HG03139 (cell line): Measurements from ENCODE around the gene ZMIZ1.
"Not testable (repeated sequence)": the region's sequence is repeated elsewhere in the genome, so short reads cannot be mapped to it uniquely, and the experiment has no call there.

Experiments
- ATAC-seq: cut with Tn5 transposase; IDR thresholded peaks from one replicate; pipeline ENCODE4 v1.9.1; 2021; ENCODE audit not compliant: unreplicated experiment

The ZMIZ1 gene

DNA sequence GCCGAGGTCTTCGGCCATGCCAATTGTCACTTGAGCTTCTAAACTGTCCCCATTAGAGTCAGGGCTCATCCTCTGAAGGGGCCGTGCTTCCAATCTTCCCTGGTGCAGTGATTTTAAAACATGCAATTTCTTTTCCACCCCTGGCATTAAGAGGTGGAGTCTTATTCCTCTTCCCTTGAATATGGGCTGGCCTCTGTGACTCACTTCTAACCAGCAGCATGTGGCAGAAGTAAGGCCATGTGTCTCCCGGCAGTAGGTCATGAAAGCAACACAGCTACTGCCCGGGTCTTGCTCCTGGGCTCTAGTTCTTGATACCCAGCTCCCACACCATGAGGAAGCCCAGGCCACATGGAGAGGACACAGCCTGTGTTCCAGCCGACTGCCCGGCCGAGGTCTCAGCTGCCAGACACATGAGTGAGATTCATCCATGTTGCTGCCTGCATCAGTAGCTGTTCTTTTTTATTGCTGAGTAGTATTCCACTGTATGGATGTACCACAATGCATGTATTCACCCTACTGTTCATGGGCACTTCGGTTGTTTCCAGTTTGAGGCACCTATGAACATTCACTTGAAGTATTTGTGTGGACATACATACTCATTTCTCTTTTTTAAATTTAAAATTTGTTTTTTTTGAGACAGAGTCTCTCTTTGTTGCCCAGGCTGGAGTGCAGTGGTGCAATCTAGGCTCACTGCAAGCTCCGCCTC lies 264.0 kb downstream of the ZMIZ1 start:
- ATAC-seq = not testable (repeated sequence)

DNA sequence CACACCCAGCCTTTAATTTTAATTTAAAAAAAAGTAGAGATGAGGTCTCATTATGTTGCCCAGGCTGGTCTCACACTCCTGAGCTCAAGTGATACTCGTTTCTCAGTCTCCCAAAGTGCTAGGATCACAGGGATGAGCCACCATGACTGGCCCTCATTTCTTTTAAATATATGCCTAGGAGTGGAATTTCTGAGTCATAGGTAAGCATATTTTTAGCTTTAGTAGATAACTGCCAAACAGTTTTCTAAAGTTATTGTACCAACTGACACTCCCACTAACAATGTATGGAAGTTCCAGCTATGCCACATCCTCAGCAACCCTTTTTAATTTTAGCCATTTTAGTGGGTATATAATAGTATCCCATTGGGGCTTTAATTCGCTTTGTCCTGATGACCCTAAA lies 264.7 kb downstream of the ZMIZ1 start:
- no peak for ATAC-seq

DNA sequence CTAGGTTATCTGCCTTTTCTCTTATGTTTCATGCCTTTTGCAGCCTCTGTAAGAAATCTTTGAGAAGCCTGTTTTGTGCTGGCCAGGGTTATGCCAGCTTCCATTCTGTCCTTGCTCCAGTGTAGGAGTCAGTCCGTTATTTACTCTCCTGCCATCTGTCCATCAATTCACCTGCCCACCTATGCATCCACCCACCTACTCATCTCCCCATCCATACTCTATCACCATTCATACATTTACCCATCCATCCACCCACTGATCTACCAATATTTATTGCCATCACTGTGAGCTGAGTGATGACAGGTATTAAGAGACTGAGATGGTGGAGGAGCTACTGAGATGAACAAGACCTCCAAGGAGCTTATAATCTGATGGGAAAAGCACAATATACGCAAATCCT lies 265.8 kb downstream of the ZMIZ1 start:
- no peak for ATAC-seq

DNA sequence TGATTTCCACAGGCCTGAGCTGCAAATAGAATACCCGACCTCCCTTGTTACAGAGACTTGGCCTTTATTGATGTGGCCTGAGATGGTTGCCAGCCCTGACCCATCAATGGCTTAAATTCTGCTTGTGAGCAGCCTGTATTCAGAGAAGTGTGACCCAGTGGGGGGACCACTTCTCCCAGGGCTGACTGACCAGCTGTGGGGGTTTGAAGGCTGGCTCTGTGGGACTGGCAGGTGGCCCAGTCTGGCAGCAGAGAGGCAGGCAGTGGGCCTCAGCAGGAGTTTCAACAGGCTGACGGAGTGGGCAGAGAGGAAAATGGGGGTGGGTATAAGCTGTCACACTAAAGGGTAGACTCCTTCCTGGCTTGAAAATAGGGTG lies 266.3 kb downstream of the ZMIZ1 start:
- ATAC-seq = no peak

DNA sequence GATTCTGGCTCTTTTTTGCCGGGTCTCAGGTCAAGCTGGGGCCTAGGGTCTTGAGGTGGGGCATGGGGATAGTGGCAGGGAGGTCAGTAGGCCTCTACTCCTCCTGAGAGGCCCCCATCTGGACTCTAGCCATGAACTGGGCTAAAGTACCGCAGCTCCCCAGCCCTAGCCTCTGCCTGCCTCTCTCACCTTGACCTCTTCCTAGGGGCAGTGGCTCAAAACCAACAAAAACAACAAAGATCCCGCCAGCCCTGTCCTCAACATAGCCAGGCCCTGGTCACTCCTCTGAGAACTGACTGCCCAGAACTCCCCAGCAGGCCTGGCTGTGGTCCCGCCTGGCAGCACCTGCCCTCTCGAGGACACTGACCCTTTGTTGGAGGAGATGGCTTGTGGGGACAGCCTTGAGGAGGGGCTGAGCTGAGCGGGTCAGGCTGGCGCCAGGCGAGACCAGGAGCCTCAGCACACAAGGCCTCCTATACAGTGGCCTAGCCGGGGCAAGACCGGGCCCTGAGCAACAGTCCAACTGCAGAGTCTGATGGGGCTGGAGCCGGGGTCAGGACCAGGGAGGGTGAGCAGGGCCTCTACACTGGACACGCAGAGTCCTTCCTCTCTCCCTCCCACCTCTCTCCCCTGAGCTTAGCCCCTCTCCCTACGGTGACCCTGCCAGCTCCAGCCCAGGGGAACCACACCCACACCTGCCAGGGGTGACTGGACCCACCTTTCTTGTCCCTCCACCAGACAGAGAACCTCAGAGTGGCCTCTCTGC lies 266.9 kb downstream of the ZMIZ1 start:
- no peak for ATAC-seq

DNA sequence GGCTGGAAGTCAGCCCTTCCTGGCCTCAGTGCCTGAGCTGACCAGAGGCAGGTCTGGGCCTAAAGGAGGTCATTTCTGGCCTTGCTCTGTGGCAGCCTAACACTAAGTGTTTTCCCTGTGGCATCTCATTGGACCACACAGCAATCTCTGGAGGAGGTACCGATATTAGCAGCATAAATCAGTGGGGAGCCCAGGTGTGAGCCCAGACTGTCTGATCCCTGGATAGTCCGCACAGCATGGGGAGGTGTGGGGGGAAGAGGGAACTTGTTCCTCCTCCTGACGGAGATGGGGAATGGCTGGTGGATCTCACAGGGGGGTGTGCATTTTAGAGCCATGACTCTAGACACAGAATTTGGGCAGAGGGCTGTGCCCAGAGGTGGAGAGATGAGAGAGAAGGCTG lies 267.5 kb downstream of the ZMIZ1 start:
- no peak for ATAC-seq

DNA sequence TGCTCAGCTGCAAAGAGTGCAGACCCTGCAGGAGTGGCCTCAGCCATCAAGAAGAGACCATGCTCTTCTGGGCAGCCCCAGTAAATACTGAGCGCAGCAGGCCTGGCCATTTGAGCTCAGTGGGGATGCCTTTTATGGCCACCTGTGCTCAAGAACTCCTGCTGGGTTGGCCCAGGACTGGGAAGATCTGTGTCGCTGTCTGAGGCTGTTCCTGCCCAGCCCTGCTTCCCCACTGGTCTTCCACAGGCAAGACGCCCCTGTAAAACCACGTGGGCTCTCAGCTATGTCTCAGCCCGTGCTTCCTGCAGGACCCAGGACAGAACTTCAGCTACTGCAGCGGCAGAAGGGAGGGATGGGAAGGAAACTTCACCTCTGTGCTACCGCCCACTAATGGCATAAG lies 268.0 kb downstream of the ZMIZ1 start:
- ATAC-seq = no peak

DNA sequence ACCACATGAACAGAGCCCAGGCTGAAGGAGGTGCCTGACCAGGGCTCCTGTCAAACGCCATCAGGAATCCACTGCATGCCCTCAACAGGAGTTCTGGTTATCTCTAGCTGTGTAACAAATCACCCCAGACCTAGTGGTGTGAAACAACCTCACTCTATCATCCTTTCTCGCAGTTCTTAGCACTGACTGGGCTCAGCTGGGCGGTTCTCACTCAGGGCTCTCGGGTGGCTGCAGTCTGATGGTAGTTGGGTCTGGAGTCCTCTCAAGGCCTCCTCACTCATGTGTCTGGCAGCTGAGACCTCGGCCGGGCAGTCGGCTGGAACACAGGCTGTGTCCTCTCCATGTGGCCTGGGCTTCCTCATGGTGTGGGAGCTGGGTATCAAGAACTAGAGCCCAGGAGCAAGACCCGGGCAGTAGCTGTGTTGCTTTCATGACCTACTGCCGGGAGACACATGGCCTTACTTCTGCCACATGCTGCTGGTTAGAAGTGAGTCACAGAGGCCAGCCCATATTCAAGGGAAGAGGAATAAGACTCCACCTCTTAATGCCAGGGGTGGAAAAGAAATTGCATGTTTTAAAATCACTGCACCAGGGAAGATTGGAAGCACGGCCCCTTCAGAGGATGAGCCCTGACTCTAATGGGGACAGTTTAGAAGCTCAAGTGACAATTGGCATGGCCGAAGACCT lies 269.2 kb downstream of the ZMIZ1 start:
- ATAC-seq = not testable (repeated sequence)

DNA sequence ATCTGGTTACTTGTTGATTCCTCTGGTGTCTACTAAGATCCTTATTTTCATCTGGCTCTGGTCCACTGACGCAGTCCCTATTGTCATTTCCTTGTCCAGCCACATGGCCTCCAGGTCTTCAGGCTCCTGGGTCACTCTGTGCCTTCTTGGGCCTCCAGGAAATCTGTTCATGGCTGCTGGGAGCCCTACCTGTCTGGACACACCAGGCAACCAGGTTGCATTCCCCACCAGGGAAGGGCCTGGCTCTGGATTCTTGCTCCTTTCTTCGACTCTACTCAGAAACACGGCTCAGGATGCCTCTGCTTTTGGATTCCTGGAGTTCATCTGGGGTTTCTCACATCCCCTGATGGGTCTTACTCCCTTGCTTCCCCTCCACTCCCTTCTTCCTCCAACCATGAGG lies 270.5 kb downstream of the ZMIZ1 start:
- ATAC-seq = no peak

DNA sequence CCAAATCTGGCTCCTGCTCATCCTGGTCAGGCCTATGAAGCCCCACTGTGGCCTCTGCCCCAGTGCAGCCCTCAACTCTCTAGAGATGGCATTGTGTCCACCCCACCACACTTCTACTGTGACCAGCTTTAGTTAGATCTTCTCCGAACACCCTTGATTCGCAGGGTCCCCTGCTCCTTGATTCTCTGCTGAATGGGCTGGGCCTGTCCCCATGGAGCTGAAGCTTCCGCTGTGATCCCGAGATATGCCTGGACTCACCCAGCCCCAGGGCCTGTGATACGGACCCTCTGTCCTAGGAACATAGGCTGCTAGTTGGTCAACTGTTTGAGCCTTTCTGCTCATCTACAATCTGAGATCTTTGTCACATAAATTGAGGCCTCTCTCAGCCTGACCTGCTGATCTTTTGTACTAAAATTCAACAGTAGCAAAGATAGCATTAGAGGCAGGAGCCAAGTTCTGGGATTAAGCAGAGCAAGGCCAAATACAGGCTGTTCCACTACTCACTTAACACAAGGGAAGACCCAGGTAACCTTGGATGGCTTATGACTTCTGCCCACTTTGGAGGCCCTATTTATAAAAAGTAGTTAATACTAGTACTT lies 272.0 kb downstream of the ZMIZ1 start:
- no peak for ATAC-seq

DNA sequence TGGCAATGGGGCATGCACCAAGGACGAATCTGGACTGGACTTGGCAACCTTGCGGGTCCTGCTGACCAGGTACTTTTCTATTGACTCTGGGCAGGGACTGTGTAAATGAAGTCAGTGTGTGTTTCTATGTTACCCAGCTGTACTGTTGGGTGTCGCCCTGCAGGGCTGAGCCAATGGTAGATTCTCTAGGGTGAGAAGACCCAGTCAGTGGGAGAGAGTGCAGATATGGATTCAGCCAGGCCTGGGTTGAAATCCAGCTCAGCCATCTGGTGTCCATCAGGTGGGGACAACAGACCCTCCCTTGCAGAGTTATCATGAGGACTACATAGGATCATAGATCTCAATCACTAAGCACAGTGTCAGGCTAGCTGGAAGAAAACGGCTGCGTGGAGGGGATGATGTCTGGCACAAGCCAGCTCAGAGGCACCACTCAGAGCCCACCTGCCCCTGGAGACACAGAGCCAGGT lies 273.6 kb downstream of the ZMIZ1 start:
- no peak for ATAC-seq

DNA sequence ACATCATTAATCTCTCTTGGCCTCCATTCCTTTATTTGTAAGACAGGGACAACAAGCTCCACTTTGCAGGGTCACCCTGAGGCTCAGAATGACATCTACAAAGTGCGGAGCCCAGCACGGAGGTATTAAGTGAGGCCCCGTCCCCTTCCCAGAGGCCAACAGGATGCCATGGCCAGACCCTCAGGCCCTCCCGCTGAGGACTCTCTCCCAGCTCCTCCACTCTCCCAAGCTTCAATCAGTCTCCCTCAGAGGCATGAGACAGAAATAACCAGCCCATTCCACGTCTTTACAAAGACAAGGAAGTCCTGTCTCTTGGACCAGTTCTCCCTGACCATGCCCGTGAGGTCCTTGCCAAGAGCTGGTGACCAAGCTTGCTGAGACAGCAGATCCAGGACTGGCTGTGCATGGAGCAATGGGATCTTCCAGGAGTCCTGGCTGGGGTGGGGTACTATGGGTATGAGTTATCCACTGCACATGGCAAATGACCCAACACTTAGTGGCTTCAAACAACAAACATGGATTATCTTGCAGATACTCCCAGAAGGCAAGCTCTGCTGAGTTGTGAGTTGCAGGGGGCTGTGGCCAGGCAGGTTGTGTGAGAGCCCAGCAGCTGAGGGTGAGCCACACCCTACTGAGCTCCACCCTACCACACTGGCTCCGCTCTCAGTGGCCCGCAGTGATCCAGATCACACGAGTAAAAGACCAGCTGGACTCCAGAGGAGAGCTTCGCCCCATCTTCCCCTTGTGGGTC lies 274.2 kb downstream of the ZMIZ1 start:
- ATAC-seq = no peak

DNA sequence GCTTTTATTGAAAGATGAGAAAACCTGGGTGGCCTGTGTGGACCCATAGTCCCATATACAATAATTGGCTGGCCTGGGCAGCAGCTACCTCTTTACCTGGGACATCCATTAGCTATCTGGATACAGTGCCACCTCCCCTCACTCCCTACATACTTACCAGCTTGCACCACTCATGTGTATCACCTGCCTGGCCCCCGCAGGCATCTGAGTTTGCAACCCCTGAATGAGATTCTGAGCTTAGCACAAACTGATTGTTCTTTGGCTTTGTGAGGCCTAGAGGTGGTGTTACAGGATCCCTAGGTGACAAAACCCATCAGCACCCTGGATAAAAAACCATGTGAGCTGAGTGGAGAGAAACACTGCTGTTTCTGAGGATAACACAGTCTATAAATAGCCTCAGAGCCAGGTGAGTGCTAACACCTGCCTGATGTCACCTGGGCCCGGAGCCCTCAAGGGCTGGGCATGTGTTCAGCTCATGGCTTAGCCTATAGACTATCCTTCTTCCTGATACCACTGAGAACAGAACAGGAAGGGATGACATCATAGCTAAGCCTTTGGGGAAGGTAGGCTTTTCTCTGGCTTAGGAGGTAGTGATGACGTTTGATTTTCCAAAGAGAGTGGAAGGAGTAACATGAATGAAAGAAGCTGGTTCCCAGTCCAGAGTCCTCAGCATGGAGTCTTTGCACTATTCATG lies 275.9 kb downstream of the ZMIZ1 start:
- no peak for ATAC-seq

DNA sequence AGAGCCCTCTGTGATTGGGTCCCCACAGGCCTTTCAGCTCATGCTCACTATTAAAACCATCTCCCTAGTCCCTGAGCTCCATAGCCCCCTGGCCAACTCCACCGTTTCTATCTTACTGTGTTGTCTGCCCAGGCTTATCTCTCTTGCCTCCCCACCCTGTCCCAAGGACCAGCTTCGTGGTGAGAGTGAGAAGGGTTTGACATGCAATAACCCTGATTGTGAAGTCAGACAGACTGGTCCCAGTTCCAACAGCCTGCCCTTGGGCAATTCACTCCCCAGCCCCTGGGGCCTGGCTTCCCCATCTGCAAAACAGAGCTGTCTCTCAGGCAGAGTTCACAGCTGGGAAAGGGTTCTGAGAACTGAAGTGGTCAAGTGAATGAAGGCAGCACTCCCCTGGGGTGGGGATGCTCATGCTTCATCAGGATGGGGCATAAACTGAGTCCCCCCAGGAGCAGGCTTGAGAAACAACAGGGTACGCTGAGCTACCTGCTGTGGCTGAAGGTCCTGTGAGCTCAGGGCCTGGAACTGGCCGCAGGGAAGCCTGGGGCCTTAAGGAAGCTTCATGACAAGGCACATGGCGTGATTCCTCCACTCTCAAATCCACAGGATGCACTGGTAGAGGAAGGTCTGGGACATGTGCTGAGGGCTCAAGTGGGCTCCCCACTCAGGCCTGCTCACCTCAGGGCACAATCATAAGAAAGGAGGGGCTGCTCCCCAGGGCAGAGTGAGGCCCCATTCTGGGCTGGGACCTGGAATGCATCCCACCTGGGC lies 276.7 kb downstream of the ZMIZ1 start:
- ATAC-seq = no peak

DNA sequence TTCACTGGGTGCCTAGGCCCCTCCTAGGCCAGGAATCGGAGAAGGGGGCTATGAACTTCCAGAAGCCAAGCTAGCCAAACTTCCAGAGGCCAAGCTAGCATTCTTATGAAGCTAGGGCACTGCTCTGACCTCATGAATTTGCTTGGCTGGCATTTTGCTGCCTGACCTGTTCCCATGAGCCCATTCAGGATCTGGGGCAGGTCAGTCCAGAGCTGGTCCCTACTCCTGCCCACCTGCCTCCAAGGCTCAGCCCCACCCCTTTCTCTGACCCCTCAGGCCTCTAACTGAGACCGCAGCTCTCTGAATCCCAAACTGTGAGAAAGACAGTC lies 277.2 kb downstream of the ZMIZ1 start:
- ATAC-seq = no peak

DNA sequence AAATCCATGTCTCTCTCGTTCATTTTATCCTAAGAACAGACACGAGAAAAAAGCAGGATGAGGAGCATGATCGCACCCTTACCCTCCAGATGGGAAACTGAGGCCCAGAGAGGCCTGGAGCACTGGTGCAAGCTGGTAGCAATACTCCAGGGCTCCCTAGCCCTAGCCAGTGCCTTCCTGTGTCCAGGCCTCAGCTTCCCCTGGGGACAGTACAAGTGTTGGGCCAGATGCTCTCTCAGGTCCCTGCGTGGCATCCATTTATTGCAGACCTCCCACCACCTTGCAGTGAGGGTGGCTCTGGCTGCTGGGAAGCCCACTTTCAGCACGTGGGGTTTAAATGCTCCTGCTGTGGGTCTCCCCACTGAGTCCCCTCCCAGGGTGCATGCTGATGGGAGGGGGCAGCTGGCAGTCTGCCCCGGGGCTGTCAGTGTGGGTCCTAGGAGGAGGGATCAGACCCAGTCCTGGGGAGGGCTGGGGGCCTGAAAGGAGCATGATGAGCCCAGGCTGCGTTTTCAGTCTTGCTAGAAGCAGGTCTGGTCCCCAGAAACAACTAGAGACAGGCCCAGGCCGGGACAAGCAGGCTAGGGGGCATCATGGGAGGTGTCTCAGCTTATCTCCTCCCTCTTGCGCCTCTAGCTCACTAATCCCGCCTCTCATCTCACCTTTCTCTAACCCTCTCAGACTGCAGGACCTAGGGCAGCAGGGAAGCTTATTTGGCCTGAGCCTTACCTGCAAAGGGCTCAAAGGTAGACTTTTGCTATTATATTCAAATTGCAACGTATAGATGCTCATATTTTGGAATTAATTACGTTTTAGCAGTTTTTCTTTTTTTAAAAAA lies 277.8 kb downstream of the ZMIZ1 start:
- ATAC-seq = no peak

DNA sequence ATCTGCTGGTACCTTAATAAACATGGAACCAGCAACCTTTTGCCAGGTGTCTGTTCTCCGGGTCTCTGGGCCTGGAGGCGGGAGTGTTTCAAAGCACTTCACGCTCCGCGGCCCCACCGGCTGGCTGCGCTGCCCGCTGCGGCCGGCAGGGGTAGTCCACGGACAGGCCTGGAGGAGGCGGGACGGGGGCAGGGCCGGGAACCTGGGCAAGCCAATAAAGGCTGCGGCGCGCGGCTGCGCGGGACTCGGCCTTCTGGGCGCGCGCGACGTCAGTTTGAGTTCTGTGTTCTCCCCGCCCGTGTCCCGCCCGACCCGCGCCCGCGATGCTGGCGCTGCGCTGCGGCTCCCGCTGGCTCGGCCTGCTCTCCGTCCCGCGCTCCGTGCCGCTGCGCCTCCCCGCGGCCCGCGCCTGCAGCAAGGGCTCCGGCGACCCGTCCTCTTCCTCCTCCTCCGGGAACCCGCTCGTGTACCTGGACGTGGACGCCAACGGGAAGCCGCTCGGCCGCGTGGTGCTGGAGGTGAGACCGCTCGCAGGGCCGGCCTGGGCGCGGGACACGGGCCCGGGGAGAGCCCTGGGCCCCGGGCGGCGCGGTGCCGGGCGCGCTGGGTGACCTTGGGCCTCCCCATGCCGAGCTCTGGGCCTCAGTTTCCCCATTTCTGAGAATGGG lies 278.6 kb downstream of the ZMIZ1 start, which contains the start of gene PPIF:
Gene PPIF, plus strand, starts transcription at position 244 of the 668 bp plus-strand sequence. Its CDS starts 80 bp downstream, at position 324.
- peak; percentile 74 for ATAC-seq
